Measurements from ENCODE around the gene ANP32E. TPM values are rescaled to one million over a fixed set of nuclear protein-coding genes. Genes with fewer than 3 reads are reported as not detected.

Gene ANP32E
- total RNA-seq, result 14.9 and 19.5 TPM in 2 replicates

DNA sequence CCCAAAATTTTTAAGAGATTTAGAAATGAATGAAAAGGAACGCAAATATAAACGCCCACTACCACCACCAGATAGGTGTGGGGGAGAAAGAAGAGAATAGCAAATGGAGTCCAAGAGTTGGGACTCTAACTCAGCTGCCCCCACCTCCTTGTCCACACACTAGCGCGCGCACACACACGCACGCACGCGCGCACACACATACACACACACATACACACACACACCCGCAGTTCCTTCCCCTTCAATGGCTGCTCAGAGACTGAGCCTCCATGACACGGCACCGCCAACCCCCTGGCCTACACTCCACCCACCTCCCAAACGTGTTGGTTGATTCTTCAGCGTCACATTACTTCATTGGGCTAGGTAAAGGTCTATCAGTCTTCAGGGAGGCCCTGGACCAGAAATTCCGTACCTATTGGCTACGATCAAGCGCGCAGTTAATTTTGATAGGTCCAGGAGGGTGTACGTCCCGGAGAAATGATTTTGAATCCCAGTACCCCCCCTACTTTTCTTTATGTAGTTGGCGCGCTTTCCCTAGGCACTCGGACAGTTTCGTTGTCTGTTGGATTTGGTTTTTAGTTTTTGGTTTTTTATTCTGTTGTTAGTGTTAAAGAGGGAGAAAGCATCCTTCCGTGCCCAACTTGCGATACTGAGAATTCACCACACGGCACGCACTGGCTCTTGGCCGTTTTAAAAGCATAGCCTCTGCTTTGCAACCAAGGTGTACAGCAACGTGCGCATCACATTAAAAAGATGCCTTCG is at the start of gene ANP32E:
Gene ANP32E (minus strand): TSS at position 261 of the 762 bp plus-strand sequence. CDS start 326 bp downstream, outside the sequence.

DNA sequence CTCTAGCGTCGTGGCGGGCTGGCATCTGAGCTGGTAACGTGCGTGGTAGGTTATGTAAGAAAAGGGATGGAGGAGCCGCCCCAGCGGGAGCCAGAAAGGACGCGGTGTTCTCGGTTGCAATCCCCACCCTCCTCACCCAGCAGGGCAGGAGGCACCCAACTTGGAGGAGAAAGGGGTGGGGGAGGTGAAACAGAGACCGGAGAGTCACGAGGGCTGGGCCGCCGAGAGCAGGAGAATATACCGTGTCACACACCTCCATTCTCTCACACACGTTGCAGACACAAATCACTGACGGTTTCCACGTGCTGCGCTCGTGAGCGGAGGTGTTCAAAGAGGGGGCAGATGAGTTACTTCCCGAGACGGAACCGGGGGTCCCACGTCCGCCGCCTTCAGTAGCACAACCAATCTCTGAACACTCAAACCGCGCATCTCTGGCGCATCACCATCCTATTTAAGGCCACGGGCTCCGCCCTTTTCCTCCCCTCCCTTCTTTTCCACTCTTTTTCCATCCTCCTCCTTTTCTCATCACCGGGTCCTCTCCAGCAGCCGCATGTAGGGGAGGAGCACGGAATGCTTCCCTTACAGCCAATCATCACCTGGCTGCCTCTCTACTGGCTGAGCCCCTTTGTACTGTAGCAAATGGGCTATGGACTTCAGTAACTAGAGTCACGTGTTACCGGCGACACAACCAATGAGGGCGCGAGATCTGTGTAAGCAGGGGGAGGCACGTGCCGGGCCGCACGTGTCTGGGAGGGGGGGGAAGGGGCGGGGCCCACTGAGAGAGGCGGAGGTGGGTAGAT is 46.0 kb upstream of the ANP32E start, which contains the start of gene CIART:
Gene CIART (plus strand): TSS at position 797 of the 800 bp plus-strand sequence. CDS start 714 bp downstream, outside the sequence.

DNA sequence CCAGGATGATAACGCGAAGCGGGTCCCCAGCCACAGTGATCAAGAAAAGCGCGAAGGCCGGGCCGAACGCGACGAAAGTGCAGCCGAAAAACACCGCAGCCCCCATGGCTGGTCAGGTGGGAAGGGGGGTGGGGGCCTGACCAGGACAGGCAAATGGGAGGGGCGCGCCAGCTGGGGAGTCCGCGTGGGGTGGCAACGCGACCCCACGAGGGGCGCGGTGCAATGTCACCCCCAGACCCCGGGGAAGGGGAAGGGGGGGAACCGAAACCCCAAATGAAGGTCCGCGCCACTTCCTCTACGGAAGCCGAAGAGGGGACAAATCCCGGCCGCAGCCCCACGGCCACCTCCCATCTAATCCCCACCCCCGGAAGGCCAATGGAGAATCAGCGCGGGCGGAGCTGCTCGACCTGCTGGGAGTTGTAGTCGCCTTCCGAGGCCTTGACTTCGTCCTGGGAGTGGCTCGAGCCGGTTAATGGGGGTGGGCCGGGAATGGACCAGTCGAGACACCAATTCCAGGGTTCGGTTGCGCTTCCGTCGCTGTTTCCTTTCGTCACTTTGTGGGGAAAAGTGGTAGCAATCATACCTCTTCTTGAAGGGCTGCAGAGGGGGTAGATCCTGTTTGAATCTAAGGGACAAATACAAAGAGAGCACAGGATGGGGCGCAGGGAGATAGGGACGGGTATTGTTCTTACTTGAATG is 32.9 kb upstream of the ANP32E start, which contains the start of gene APH1A:
Gene APH1A (minus strand): TSS at position 312 of the 699 bp plus-strand sequence. CDS start 206 bp downstream, at position 106.

DNA sequence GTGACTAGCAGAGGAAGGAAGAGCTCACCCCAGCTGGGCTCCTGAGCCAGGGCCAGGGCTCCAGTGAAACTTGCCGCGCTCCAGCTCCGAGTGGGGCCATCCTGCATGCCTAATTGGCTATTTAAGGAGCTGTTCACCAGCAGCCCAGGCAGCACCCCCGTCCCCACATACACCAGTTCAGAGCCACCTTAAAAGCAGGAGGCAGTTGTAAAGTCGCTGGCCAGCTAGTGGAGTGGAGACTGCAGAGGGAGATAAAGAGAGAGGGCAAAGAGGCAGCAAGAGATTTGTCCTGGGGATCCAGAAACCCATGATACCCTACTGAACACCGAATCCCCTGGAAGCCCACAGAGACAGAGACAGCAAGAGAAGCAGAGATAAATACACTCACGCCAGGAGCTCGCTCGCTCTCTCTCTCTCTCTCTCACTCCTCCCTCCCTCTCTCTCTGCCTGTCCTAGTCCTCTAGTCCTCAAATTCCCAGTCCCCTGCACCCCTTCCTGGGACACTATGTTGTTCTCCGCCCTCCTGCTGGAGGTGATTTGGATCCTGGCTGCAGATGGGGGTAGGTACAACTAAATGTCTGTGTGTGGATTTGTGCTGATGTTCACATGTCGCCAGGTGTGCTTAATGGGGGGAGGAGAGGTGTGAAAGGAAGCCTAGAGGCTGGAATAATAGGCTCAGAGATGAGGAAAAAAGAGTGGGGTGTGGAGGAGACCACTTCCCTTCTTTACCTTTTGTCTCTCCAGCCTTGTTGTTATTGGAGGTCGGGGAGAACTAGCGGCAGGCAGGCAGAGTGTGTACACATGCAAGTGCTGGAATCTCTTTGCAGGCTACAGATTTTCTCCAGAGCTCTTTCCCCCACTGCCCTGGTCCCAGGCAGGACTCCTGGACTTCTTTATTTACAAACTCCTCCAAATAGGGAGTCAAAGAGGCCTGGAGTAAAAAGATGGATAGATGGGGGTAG is 22.0 kb upstream of the ANP32E start, which contains the start of gene CA14:
Gene CA14 (plus strand): TSS at position 151 of the 962 bp plus-strand sequence. CDS start 355 bp downstream, at position 506.

Other genes with a start within 250 kb of the ANP32E start
- 10.7 and 13.8 TPM in 2 replicates for gene OTUD7B, start 225.4 kb downstream of the ANP32E start, total RNA-seq
- 29.6 and 32.4 TPM in 2 replicates for gene VPS45, start 168.3 kb downstream of the ANP32E start, total RNA-seq
- 45.7 and 64.1 TPM in 2 replicates for gene PLEKHO1, start 86.2 kb downstream of the ANP32E start, total RNA-seq
- gene CA14, start 21.7 kb upstream of the ANP32E start, total RNA-seq, result not detected in 2 replicates
- gene APH1A, start 32.9 kb upstream of the ANP32E start, total RNA-seq, result 92.0 and 110 TPM in 2 replicates
- 11.5 and 12.5 TPM in 2 replicates for gene C1orf54, start 36.7 kb upstream of the ANP32E start, total RNA-seq
- 3.0 and 4.6 TPM in 2 replicates for gene CIART, start 46.4 kb upstream of the ANP32E start, total RNA-seq
- 107 and 111 TPM in 2 replicates for gene MRPS21, start 57.7 kb upstream of the ANP32E start, total RNA-seq
- 29.9 and 38.6 TPM in 2 replicates for gene PRPF3, start 85.4 kb upstream of the ANP32E start, total RNA-seq
- gene RPRD2, start 128.0 kb upstream of the ANP32E start, total RNA-seq, result 4.9 and 5.4 TPM in 2 replicates

All from smooth muscle cell of bladder (primary cell).